GM19467 (cell line): ENCODE results near the gene ARHGAP1.
"Not testable (repeated sequence)": the region's sequence is repeated elsewhere in the genome, so short reads cannot be mapped to it uniquely, and the experiment has no call there.

Experiments used
- ATAC-seq: cut with Tn5 transposase; IDR thresholded peaks from one replicate; pipeline ENCODE4 v1.9.1; 2021; ENCODE audit warnings: mild to moderate bottlenecking, moderate library complexity; ENCODE audit not compliant: unreplicated experiment

The ARHGAP1 gene

GRCh38 chr11:46724088-46724487, 23.7 kb upstream of the ARHGAP1 start:
- no peak for ATAC-seq

GRCh38 chr11:46723359-46723680, 22.9 kb upstream of the ARHGAP1 start:
- ATAC-seq, result no peak

- ATAC-seq, result no peak
Measured at GRCh38 chr11:46722566-46723358, 22.3 kb upstream of the ARHGAP1 start.

- no peak for ATAC-seq
Measured at GRCh38 chr11:46721286-46721685, 20.9 kb upstream of the ARHGAP1 start.

- no peak for ATAC-seq
Measured at GRCh38 chr11:46719543-46720218, 19.3 kb upstream of the ARHGAP1 start.

GRCh38 chr11:46719048-46719542, 18.7 kb upstream of the ARHGAP1 start, which contains the start of gene F2:
TSS of gene F2 (plus strand) at chr11:46719213. CDS start at chr11:46719236, 23 bp downstream.
- ATAC-seq, result no peak

GRCh38 chr11:46718155-46719019, 18.0 kb upstream of the ARHGAP1 start:
- ATAC-seq, result no peak

- not testable (repeated sequence) for ATAC-seq
Measured at GRCh38 chr11:46717825-46718154, 17.4 kb upstream of the ARHGAP1 start.

GRCh38 chr11:46712874-46713576, 12.6 kb upstream of the ARHGAP1 start:
- no peak for ATAC-seq

- no peak for ATAC-seq
Measured at GRCh38 chr11:46711303-46711702, 10.9 kb upstream of the ARHGAP1 start.

- no peak for ATAC-seq
Measured at GRCh38 chr11:46710821-46711269, 10.4 kb upstream of the ARHGAP1 start.

GRCh38 chr11:46709351-46709750, 8.9 kb upstream of the ARHGAP1 start:
- not testable (repeated sequence) for ATAC-seq

- no peak for ATAC-seq
Measured at GRCh38 chr11:46706886-46707285, 6.5 kb upstream of the ARHGAP1 start.

- no peak for ATAC-seq
Measured at GRCh38 chr11:46705070-46705688, 4.8 kb upstream of the ARHGAP1 start.

- ATAC-seq, result no peak
Measured at GRCh38 chr11:46701078-46701654, 747 bp upstream of the ARHGAP1 start.

- ATAC-seq, result no peak
Measured at GRCh38 chr11:46698597-46698996, 1.8 kb downstream of the ARHGAP1 start.

- ATAC-seq, result no peak
Measured at GRCh38 chr11:46697723-46698122, 2.7 kb downstream of the ARHGAP1 start.

GRCh38 chr11:46697303-46697702, 3.1 kb downstream of the ARHGAP1 start:
- ATAC-seq, result no peak

GRCh38 chr11:46696212-46696558, 4.2 kb downstream of the ARHGAP1 start:
- no peak for ATAC-seq
